GM06990 (cell line): ENCODE measurements around the gene MSI2.

ENCODE experiments used
- DNase-seq: peaks from one replicate; pipeline ENCODE4 v3.0.0-alpha.2; 2011; ENCODE audit not compliant: insufficient read length; ENCODE audit errors: extremely low read depth
- H3K27me3 ChIP-seq: replicated peaks from 2 replicates; pipeline ENCODE4 v1.6.0; 2011; ENCODE audit warnings: low read length; ENCODE audit not compliant: control insufficient read depth, insufficient read depth
- H3K36me3 ChIP-seq: 2 replicates; pipeline ENCODE4 v1.5.1; 2011; ENCODE audit warnings: low read length; ENCODE audit not compliant: control insufficient read depth, insufficient read depth
- H3K4me3 ChIP-seq: replicated peaks from 2 replicates; pipeline ENCODE4 v1.5.1; 2011; ENCODE audit warnings: low read depth, mild to moderate bottlenecking, control low read depth, low read length
- TF ChIP-seq, protein P1 (sequence below): IDR thresholded peaks from 2 replicates; pipeline ENCODE4 v1.5.1; 2011; ENCODE audit warnings: low read length, control low read depth, mild to moderate bottlenecking, inconsistent platforms; ENCODE audit not compliant: insufficient read depth, poor library complexity, severe bottlenecking

MSI2 gene

DNA sequence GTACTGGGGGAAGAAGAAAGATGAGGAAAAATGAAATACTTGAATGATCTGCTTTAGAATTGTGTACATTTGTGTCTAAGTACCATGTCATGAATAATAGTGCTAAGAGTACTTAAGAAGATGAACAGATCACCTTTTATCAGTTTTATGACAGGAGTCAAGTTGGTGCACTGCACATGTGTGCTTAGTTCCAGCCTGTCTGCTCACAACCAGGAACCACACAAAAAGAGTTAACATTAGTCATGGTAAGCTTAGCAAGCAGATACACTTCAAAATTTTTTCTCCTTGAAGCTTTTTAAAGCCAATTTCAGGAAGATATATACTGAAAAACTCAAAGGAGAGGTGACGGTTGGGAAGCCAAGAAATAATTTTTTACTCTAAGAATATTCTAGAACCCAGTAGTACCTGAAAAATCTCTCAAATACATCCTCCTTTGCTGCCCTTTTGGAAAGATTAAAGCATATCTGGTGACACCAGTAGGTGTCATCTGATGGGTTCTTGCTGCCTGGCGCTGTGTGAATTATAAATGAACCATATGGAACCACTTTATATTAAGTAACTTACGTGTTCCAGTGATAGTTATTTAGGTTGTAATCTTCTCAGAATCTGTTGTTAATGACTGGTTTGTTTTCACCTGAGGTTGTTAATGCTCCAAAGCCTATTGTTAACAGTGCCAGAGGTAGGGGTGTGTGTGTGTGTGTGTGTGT, 93.4 kb downstream of the MSI2 start:
- peaks cover 10% of the 10 kb centered on the region for H3K36me3 ChIP-seq
- TF ChIP-seq, protein P1, sequence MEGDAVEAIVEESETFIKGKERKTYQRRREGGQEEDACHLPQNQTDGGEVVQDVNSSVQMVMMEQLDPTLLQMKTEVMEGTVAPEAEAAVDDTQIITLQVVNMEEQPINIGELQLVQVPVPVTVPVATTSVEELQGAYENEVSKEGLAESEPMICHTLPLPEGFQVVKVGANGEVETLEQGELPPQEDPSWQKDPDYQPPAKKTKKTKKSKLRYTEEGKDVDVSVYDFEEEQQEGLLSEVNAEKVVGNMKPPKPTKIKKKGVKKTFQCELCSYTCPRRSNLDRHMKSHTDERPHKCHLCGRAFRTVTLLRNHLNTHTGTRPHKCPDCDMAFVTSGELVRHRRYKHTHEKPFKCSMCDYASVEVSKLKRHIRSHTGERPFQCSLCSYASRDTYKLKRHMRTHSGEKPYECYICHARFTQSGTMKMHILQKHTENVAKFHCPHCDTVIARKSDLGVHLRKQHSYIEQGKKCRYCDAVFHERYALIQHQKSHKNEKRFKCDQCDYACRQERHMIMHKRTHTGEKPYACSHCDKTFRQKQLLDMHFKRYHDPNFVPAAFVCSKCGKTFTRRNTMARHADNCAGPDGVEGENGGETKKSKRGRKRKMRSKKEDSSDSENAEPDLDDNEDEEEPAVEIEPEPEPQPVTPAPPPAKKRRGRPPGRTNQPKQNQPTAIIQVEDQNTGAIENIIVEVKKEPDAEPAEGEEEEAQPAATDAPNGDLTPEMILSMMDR, result no peak
- no peak overlapping the region for H3K4me3 ChIP-seq
- H3K27me3 ChIP-seq, result no peaks in the 10 kb centered on the region
- DNase-seq, result no peak

DNA sequence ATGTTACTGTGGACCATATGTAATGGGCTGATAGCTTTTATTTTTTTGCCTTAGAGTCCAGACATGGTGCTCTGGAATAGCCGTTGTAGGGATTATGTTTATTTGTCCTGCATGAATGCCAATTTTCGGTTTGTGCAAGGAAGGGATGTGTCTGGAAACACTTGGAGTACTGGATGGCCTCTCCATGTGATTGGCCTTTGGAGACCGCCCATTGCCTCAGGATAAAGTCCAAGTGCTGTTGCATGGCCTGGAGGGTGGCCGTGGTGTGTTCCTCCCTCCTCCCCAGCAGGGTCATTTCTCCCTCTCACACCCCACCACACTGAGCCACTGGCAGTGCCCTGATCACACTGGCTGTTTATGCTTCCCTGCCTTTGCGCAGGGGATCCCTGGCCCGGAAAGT, 93.9 kb downstream of the MSI2 start:
- TF ChIP-seq, protein P1, result no peak
- Histone ChIP-seq H3K36me3 (peaks cover 10% of the 10 kb centered on the region), H3K27me3 (no peaks in the 10 kb centered on the region), H3K4me3 (no peak overlapping the region)
- no peak for DNase-seq

DNA sequence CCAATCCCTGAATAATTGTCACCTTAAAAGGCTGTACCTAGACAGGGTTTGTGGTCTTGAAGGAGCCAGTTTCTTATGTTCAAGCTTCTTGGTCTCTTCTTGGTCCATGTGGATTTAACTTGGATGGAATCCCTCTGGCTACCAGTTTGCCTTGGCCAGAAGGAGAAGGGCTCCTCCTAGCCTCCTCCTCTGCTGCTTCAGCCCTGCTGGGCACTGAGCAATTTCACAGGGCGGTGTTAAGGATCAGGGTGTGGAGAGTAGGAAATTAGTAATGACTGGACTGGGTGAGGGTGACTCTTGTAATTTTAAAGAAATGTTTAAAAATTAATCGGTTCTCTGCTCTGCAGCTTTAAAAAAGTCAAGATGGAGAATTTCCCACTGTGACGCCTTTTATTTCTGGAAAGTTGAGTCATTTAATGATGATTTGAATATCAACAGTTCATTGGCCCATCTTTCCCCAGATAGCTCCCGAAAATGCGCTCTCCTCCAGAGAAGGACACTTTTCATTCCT, 96.4 kb downstream of the MSI2 start:
- Histone ChIP-seq H3K36me3 (peaks cover 7% of the 10 kb centered on the region), H3K27me3 (no peaks in the 10 kb centered on the region), H3K4me3 (no peak overlapping the region)
- no peak for DNase-seq
- TF ChIP-seq, protein P1, result no peak

DNA sequence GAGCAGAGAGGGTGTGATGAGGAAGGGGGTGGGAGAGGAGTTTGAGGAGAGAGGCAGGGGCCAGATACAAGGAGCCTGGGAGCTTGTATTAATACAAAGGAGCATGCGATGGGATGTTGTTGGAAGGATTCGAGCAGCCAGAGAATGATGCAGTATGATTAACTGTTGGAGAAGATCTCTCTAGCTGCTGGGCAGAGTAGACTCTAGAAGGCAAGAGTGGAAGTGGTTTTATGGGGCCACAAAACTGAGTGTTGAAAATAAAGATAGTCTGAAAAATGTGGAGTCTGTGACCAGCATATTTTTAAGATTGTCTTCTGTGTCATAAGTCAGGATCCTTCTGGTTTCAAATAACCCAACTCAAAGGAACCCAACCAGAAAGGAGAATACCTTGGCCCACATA, 98.3 kb downstream of the MSI2 start:
- DNase-seq, result no peak
- TF ChIP-seq, protein P1, result no peak
- Histone ChIP-seq H3K27me3 (no peaks in the 10 kb centered on the region), H3K36me3 (0 out of 2 replicates have a peak, but pooled peaks cover 1% of the 10 kb centered on the region), H3K4me3 (no peak overlapping the region)

DNA sequence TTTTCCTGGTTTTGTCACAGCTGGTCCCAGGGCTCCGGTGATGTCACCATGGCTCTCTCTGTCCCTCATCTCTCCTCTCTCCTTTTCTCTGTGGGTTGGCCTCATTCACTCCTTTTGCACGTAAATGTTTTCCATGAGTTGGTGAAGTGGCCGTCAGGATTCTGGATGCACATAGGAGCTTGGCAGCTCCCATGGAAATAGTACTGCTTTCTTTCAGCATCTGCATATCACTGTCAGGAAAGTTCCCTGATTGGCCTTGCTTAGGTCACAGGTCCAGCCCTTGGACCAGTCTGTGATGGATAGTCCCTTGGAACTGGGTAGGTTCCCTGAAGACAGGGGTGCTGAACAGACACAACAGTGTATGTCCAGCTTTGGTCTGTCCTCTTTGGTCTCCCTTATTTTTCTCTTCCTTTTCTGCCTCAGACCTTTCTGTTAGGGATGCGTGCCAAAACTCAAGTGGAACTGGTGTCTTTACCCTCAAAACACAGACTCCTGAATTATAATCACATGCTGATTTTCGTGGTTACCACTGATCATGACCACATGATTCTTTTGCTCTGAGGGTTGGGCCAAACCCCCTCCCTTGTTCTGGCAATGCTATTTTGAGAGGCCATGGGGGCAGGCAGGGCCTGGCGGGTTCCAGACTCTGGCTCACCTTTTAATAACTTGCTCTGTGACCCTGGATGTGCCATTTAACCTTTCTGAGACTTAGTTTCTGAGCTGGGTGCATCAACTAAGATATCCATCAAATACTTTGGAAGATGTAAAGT, 99.0 kb downstream of the MSI2 start:
- H3K36me3 ChIP-seq, result 0 out of 2 replicates have a peak, but pooled peaks cover 1% of the 10 kb centered on the region
- H3K27me3 ChIP-seq, result no peaks in the 10 kb centered on the region
- H3K4me3 ChIP-seq, result no peak overlapping the region
- TF ChIP-seq, protein P1, result no peak
- no peak for DNase-seq
